HG02870 (cell line): Measurements from ENCODE around the gene BBLN.

Experiments
- ATAC-seq: cut with Tn5 transposase; IDR thresholded peaks from one replicate; pipeline ENCODE4 v1.9.1; 2021; ENCODE audit warnings: mild to moderate bottlenecking, moderate library complexity; ENCODE audit not compliant: unreplicated experiment

Gene BBLN

GRCh38 chr9:128144239-128145181 lies 15.6 kb upstream of the BBLN start:
- ATAC-seq: no peak

- no peak for ATAC-seq
Measured at GRCh38 chr9:128145536-128145935, 14.5 kb upstream of the BBLN start.

GRCh38 chr9:128145951-128146351 lies 14.1 kb upstream of the BBLN start:
- ATAC-seq: no peak

- no peak for ATAC-seq
Measured at GRCh38 chr9:128146591-128147120, 13.4 kb upstream of the BBLN start.

- ATAC-seq: no peak
Measured at GRCh38 chr9:128148509-128149000, 11.5 kb upstream of the BBLN start.

- ATAC-seq: no peak
Measured at GRCh38 chr9:128149001-128149701, 10.9 kb upstream of the BBLN start, which contains the start of gene LCN2. TSS of gene LCN2 (plus strand) at chr9:128149453. CDS start at chr9:128149526, 73 bp downstream.

GRCh38 chr9:128149951-128150593 lies 10.0 kb upstream of the BBLN start:
- ATAC-seq: no peak

GRCh38 chr9:128150594-128151308 lies 9.3 kb upstream of the BBLN start:
- no peak for ATAC-seq

GRCh38 chr9:128151309-128152132 lies 8.5 kb upstream of the BBLN start:
- ATAC-seq: no peak

- no peak for ATAC-seq
Measured at GRCh38 chr9:128152133-128153059, 7.7 kb upstream of the BBLN start.

- ATAC-seq: no peak
Measured at GRCh38 chr9:128153060-128153946, 6.8 kb upstream of the BBLN start.

GRCh38 chr9:128153947-128154695 lies 5.9 kb upstream of the BBLN start:
- no peak for ATAC-seq

GRCh38 chr9:128155736-128156500 lies 4.1 kb upstream of the BBLN start:
- ATAC-seq: no peak

- ATAC-seq: no peak
Measured at GRCh38 chr9:128159522-128159783, 612 bp upstream of the BBLN start.

- ATAC-seq: no peak
Measured at GRCh38 chr9:128160603-128160987, 530 bp downstream of the BBLN start.

- no peak for ATAC-seq
Measured at GRCh38 chr9:128161215-128161902, 1.3 kb downstream of the BBLN start.
